Gastrocnemius medialis (tissue), 4 donors: Measurements from ENCODE around the gene RAVER2. TPM values are rescaled to one million over a fixed set of nuclear protein-coding genes. Genes with fewer than 3 reads are reported as not detected.
"Not testable (repeated sequence)": the region's sequence is repeated elsewhere in the genome, so short reads cannot be mapped to it uniquely, and the experiment has no call there.

Experiments
- ATAC-seq, 2 donors: fragments of 150-250 bp; one replicate each; pipeline ENCODE4 v1.9.1; 2016
- DNase-seq, 2 donors: peaks; one replicate each; pipeline ENCODE4 v3.0.0-alpha.2; 2019
- H3K27ac ChIP-seq, 4 donors: fragments of 200-600 bp; sonication (generic); 1 replicate in 1 of 4; 2 replicates in 3 of 4; pipeline ENCODE4 v1.5.1; 2016 to 2018; ENCODE audit warnings: mild to moderate bottlenecking in 2 of 4, moderate library complexity in 1 of 4
- H3K27me3 ChIP-seq, 3 donors: fragments of 200-600 bp; sonication (generic) in 2 of 3; 1 replicate in 1 of 3; 2 replicates in 2 of 3; pipeline versions ENCODE4 v1.5.1 to v1.6.0; 2016 to 2019; ENCODE audit warnings: mild to moderate bottlenecking in 1 of 3, moderate library complexity in 1 of 3
- H3K36me3 ChIP-seq, 2 donors: fragments of 200-600 bp; sonication (generic) in 1 of 2; one replicate each; pipeline ENCODE4 v1.5.1; 2017 to 2018
- H3K4me1 ChIP-seq, 2 donors: fragments of 200-600 bp; sonication (generic) in 1 of 2; one replicate each; pipeline ENCODE4 v1.5.1; 2016 to 2017; ENCODE audit warnings: mild to moderate bottlenecking in 2 of 2
- H3K4me3 ChIP-seq, 4 donors: fragments of 200-600 bp; sonication (generic) in 3 of 4; 1 replicate in 1 of 4; 2 replicates in 3 of 4; pipeline ENCODE4 v1.5.1; 2016 to 2019; ENCODE audit warnings: mild to moderate bottlenecking in 2 of 4
- H3K9me3 ChIP-seq, 3 donors: fragments of 200-600 bp; sonication (generic) in 2 of 3; 1 replicate in 1 of 3; 2 replicates in 2 of 3; pipeline ENCODE4 v1.5.1; 2016 to 2019
- CTCF ChIP-seq, 5 experiments: fragments of 450-650 bp in 3 of 5; fragments of 200-600 bp in 2 of 5; sonication (generic) in 2 of 5; IDR thresholded peaks in 4 of 5; conservative IDR thresholded peaks in 1 of 5; 1 replicate in 4 of 5; 2 replicates in 1 of 5; pipeline ENCODE4 v1.5.1; 2016 to 2019; ENCODE audit warnings: antibody characterized with exemption in 5 of 5, mild to moderate bottlenecking in 3 of 5, moderate library complexity in 3 of 5
- POLR2A ChIP-seq, 2 donors: fragments of 450-650 bp; IDR thresholded peaks; one replicate each; pipeline ENCODE4 v1.6.1; 2017; ENCODE audit warnings: antibody characterized with exemption in 2 of 2, mild to moderate bottlenecking in 2 of 2, moderate library complexity in 2 of 2
- in situ Hi-C, 4 donors: fragments of 200-750 bp; cut with MboI; loops; one replicate each; pipeline versions ENCODE4 v1.15.0 to v1.8.0; 2017; ENCODE audit warnings: low sequenced_read_pairs in 4 of 4
- intact Hi-C: fragments of 100-400 bp; cut with DNase I; formaldehyde crosslinking; loops from one replicate; pipeline ENCODE4 v1.15.1; 2023; ENCODE audit warnings: low total_unique reads
- total RNA-seq, 4 donors: library from RNA; depleted of rRNA; stranded (reverse); fragments of >200 nt; gene quantifications; one replicate each; pipeline versions ENCODE4 v1.1.0 to v1.2.3, GENCODE V29; 2016

The RAVER2 gene
- total RNA-seq, 4 donors from 2014 or later = 8.4 to 9.4 (median 9.1) TPM

GRCh38 chr1:64769482-64769881, 24.6 kb downstream of the RAVER2 start:
- ATAC-seq (no peak), DNase-seq (no peak)
- no peak overlapping the region for H3K27ac ChIP-seq
- H3K36me3 ChIP-seq = no peaks in the 10 kb centered on the region
- intact Hi-C loops = no loop called here
- peaks cover 6 to 12% of the 10 kb centered on the region in 2 donors for H3K4me1 ChIP-seq
- no peaks in the 10 kb centered on the region for H3K27me3 ChIP-seq
- in situ Hi-C loops = no loop called here
- no peak overlapping the region for H3K4me3 ChIP-seq
- H3K9me3 ChIP-seq = no peaks in the 10 kb centered on the region
- TF ChIP-seq POLR2A (IDR thresholded peaks at IDR 0.05) = no peak
- TF ChIP-seq CTCF (IDR thresholded peaks at IDR 0.05 in 4 of 5, conservative IDR thresholded peaks at IDR 0.05 in 1 of 5) = no peak

GRCh38 chr1:64769971-64770370, 25.1 kb downstream of the RAVER2 start:
- Histone ChIP-seq H3K4me3 (no peak overlapping the region), H3K4me1 (peaks cover 6 to 12% of the 10 kb centered on the region in 2 donors), H3K27me3 (no peaks in the 10 kb centered on the region), H3K36me3 (no peaks in the 10 kb centered on the region), H3K27ac (no peak overlapping the region), H3K9me3 (no peaks in the 10 kb centered on the region)
- TF ChIP-seq POLR2A (IDR thresholded peaks at IDR 0.05) (no peak), CTCF (IDR thresholded peaks at IDR 0.05 in 4 of 5, conservative IDR thresholded peaks at IDR 0.05 in 1 of 5) (no peak)
- DNase-seq = no peak
- intact Hi-C loops (no loop called here), in situ Hi-C loops (no loop called here)
- ATAC-seq = no peak

- H3K27ac ChIP-seq, H3K4me3 ChIP-seq, in situ Hi-C loops, H3K27me3 ChIP-seq, H3K4me1 ChIP-seq, H3K9me3 ChIP-seq, intact Hi-C loops, ATAC-seq, DNase-seq, H3K36me3 ChIP-seq: not testable (repeated sequence)
Measured at GRCh38 chr1:64773306-64773705, 28.4 kb downstream of the RAVER2 start.

- DNase-seq = no peak
- no peak for ATAC-seq
- Histone ChIP-seq H3K27ac (no peak overlapping the region), H3K9me3 (no peaks in the 10 kb centered on the region), H3K36me3 (peaks cover 0 to 7% of the 10 kb centered on the region in 2 donors), H3K4me1 (no peaks in the 10 kb centered on the region), H3K4me3 (no peak overlapping the region), H3K27me3 (no peaks in the 10 kb centered on the region)
- TF ChIP-seq POLR2A (IDR thresholded peaks at IDR 0.05) (no peak), CTCF (IDR thresholded peaks at IDR 0.05 in 4 of 5, conservative IDR thresholded peaks at IDR 0.05 in 1 of 5) (no peak)
- intact Hi-C loops (no loop called here), in situ Hi-C loops (no loop called here)
Measured at GRCh38 chr1:64775113-64775512, 30.2 kb downstream of the RAVER2 start.

- ATAC-seq, H3K4me1 ChIP-seq, H3K27ac ChIP-seq, DNase-seq, in situ Hi-C loops, H3K4me3 ChIP-seq, H3K27me3 ChIP-seq, H3K9me3 ChIP-seq, intact Hi-C loops, H3K36me3 ChIP-seq: not testable (repeated sequence)
Measured at GRCh38 chr1:64782044-64782443, 37.2 kb downstream of the RAVER2 start.

- H3K36me3 ChIP-seq, in situ Hi-C loops, H3K9me3 ChIP-seq, H3K27me3 ChIP-seq, intact Hi-C loops, DNase-seq, H3K27ac ChIP-seq, H3K4me3 ChIP-seq, ATAC-seq, H3K4me1 ChIP-seq: not testable (repeated sequence)
Measured at GRCh38 chr1:64782848-64783247, 38.0 kb downstream of the RAVER2 start.
